Uterus (tissue), 4 donors: Measurements from ENCODE around the gene SMIM1. TPM values are rescaled to one million over a fixed set of nuclear protein-coding genes. Genes with fewer than 3 reads are reported as not detected.

Experiments used
- DNase-seq, 2 donors: peaks; one replicate each; pipeline ENCODE4 v3.0.0-alpha.2; 2019 to 2020
- H3K27ac ChIP-seq, 2 donors: fragments of 200-600 bp; sonication (generic); 1 replicate in 1 of 2; 2 replicates in 1 of 2; pipeline ENCODE4 v1.5.1; 2016 to 2018
- H3K27me3 ChIP-seq, 2 donors: fragments of 200-600 bp; sonication (generic); one replicate each; pipeline ENCODE4 v1.5.1; 2018 to 2019; ENCODE audit warnings: control low read depth in 1 of 2
- H3K36me3 ChIP-seq, 2 donors: fragments of 200-600 bp; sonication (generic); one replicate each; pipeline ENCODE4 v1.5.1; 2019; ENCODE audit warnings: control low read depth in 1 of 2
- H3K4me1 ChIP-seq, 2 donors: fragments of 200-600 bp; sonication (generic); one replicate each; pipeline ENCODE4 v1.5.1; 2018 to 2019; ENCODE audit warnings: control low read depth in 1 of 2
- H3K4me3 ChIP-seq, 2 donors: fragments of 200-600 bp; sonication (generic); 1 replicate in 1 of 2; 2 replicates in 1 of 2; pipeline ENCODE4 v1.5.1; 2018 to 2019; ENCODE audit warnings: mild to moderate bottlenecking in 1 of 2
- H3K9me3 ChIP-seq, 2 donors: fragments of 200-600 bp; sonication (generic); one replicate each; pipeline ENCODE4 v1.5.1; 2019; ENCODE audit warnings: control low read depth in 1 of 2
- POLR2A ChIP-seq, 2 donors: fragments of 450-650 bp; IDR thresholded peaks; one replicate each; pipeline ENCODE4 v1.6.1; 2016; ENCODE audit warnings: antibody characterized with exemption in 2 of 2, mild to moderate bottlenecking in 1 of 2, moderate library complexity in 1 of 2
- intact Hi-C: fragments of 100-400 bp; cut with DNase I; formaldehyde crosslinking; loops from one replicate; pipeline ENCODE4 v1.15.1; 2023; ENCODE audit warnings: low total_unique reads
- total RNA-seq, 4 donors: library from RNA; depleted of rRNA in 3 of 4; stranded (reverse); fragments of >200 nt in 3 of 4; gene quantifications; one replicate each; pipeline versions ENCODE4 v1.1.0 to v1.2.4, GENCODE V29; 2014 to 2023
- TF ChIP-seq, protein P1 (sequence below), 4 experiments: fragments of 200-600 bp in 2 of 4; fragments of 450-650 bp in 2 of 4; sonication (generic) in 2 of 4; IDR thresholded peaks; one replicate each; pipeline ENCODE4 v1.5.1; 2016 to 2019; ENCODE audit warnings: antibody characterized with exemption in 4 of 4, mild to moderate bottlenecking in 2 of 4, moderate library complexity in 1 of 4
- donor health status: DM: yes; HTN: yes; CAD: no.

SMIM1 gene
- total RNA-seq, 4 donors from 2014 or later = 4.4 to 15.4 TPM; not detected in 2

DNA sequence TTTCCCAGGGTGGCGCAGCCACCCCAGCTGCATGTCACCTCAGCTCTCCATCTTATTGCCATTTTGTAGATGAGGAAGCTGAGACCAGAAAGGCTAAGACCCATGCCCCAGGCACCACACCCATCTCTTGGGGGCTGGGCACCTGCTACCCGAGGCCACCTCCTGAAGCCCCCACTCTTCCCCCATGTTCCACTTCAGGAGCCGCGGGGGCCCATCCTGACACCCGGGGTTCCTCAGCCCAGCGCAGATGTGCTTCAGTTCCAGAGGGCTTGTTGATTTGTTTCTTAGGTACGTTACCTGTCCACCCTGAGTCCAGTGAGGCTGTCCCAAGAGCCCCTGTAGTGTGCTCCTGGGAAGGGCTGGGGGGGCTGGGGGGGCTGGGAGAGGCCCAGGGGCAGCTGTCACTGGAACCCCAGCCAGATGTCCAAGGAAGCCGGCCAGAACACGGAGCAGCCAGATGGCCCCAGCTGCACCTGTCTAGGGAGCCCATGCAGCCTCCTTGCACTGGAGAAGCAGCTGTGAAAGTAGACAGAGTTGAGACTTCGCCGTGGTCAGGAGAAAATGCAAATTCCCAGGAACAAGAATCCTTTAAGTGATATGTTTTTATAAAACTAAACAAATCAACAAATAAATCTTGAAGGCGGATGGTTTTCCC, 37.4 kb upstream of the SMIM1 start:
- Histone ChIP-seq H3K36me3 (no peaks in the 10 kb centered on the region), H3K9me3 (no peaks in the 10 kb centered on the region), H3K4me3 (no peak overlapping the region), H3K27ac (no peak overlapping the region), H3K27me3 (no peaks in the 10 kb centered on the region), H3K4me1 (no peaks in the 10 kb centered on the region)
- no peak for TF ChIP-seq POLR2A (IDR thresholded peaks at IDR 0.05)
- TF ChIP-seq, protein P1, sequence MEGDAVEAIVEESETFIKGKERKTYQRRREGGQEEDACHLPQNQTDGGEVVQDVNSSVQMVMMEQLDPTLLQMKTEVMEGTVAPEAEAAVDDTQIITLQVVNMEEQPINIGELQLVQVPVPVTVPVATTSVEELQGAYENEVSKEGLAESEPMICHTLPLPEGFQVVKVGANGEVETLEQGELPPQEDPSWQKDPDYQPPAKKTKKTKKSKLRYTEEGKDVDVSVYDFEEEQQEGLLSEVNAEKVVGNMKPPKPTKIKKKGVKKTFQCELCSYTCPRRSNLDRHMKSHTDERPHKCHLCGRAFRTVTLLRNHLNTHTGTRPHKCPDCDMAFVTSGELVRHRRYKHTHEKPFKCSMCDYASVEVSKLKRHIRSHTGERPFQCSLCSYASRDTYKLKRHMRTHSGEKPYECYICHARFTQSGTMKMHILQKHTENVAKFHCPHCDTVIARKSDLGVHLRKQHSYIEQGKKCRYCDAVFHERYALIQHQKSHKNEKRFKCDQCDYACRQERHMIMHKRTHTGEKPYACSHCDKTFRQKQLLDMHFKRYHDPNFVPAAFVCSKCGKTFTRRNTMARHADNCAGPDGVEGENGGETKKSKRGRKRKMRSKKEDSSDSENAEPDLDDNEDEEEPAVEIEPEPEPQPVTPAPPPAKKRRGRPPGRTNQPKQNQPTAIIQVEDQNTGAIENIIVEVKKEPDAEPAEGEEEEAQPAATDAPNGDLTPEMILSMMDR (IDR thresholded peaks at IDR 0.05) = no peak
- intact Hi-C loops = no loop called here
- DNase-seq = no peak

DNA sequence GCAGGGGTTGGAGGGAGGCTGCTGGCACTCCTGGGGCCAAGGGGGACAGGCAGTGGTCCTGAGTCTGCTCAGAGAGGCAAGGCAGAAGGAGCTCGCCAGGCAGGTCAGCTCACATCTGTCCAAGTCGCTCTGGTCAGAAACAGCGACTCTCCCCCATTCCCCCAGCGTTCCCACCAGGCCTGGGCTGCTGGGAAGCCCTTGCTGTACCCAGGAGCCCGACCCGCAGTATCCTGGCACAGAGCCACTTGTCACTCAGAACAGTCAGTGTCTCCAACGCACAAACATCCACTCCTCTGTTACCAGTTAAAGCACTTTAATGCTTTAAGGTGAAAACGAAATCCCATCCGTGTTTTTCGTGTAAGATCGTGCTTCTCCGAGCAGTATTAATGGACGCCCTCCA, 36.9 kb upstream of the SMIM1 start:
- Histone ChIP-seq H3K27me3 (no peaks in the 10 kb centered on the region), H3K27ac (no peak overlapping the region), H3K9me3 (no peaks in the 10 kb centered on the region), H3K4me1 (no peaks in the 10 kb centered on the region), H3K4me3 (no peak overlapping the region), H3K36me3 (no peaks in the 10 kb centered on the region)
- DNase-seq = no peak
- TF ChIP-seq, protein P1 (IDR thresholded peaks at IDR 0.05) = no peak
- no peak for TF ChIP-seq POLR2A (IDR thresholded peaks at IDR 0.05)
- intact Hi-C loops = no loop called here

DNA sequence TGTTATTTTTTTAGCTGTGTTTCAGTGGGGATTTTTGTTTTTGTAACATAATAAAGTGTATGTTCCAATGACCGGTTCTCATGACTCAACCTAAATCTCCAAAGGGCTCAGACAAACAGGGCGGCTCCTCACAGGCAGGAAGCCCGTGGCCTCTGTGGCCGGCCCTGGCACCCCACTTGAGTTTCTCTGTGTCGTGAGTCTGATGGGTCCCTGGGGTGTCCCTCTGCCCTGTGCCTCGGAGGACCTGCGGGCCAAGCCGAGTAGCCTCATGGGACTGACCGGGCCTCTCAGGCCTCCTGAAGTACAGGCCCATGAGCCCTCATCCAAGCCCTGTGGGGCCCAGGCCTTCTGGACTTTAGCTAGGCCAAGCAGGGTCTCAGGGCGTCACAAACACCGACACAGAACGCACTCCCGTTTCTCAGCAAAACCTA, 36.4 kb upstream of the SMIM1 start:
- DNase-seq = no peak
- no peaks in the 10 kb centered on the region for H3K4me1 ChIP-seq
- intact Hi-C loops = no loop called here
- no peaks in the 10 kb centered on the region for H3K27me3 ChIP-seq
- no peak for TF ChIP-seq POLR2A (IDR thresholded peaks at IDR 0.05)
- TF ChIP-seq, protein P1 (IDR thresholded peaks at IDR 0.05) = no peak
- H3K36me3 ChIP-seq = no peaks in the 10 kb centered on the region
- H3K4me3 ChIP-seq = no peak overlapping the region
- no peak overlapping the region for H3K27ac ChIP-seq
- H3K9me3 ChIP-seq = no peaks in the 10 kb centered on the region

DNA sequence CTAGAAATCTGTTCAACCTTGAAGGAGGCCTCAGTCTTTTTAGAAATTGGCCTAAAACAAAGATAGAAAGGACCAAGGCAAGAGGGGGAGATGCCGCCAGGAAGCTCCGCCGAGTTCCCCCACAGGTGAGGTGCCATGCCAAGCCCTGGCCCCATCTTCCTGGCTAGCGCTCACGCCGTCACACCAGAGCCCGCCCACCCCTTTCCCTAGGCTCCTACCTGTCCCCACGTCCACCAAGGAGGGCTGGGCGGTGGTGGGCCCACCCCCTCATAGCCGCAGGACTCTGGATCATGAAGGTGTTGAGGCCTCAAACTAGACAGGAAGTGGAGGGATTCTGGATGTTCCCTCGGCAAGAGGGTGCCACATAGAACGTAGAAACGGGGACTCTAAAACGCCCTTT, 35.8 kb upstream of the SMIM1 start:
- Histone ChIP-seq H3K4me3 (no peak overlapping the region), H3K4me1 (no peaks in the 10 kb centered on the region), H3K27me3 (no peaks in the 10 kb centered on the region), H3K27ac (no peak overlapping the region), H3K9me3 (no peaks in the 10 kb centered on the region), H3K36me3 (no peaks in the 10 kb centered on the region)
- DNase-seq = no peak
- intact Hi-C loops = no loop called here
- TF ChIP-seq, protein P1 (IDR thresholded peaks at IDR 0.05) = no peak
- TF ChIP-seq POLR2A (IDR thresholded peaks at IDR 0.05) = no peak

DNA sequence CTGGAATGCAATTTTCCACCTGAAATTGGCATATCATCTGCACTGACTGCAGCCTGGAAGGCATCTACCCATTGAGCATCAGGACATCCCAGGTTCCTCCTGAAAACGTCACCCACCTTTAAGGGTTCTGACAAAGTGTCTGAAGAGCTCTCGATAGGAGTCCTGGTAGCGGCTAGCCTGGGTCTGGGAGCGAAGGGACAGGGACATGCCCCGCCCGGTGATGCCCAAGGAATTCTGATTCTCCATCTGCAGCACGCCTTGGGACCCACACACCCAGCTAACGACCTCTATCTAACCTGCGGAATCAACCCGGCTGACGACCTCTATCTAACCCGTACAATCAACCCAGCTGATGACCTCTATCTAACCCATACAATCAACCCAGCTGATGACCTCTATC, 33.6 kb upstream of the SMIM1 start:
- Histone ChIP-seq H3K4me3 (no peak overlapping the region), H3K27me3 (no peaks in the 10 kb centered on the region), H3K27ac (no peak overlapping the region), H3K36me3 (no peaks in the 10 kb centered on the region), H3K9me3 (no peaks in the 10 kb centered on the region), H3K4me1 (no peaks in the 10 kb centered on the region)
- no peak for DNase-seq
- intact Hi-C loops = no loop called here
- no peak for TF ChIP-seq POLR2A (IDR thresholded peaks at IDR 0.05)
- TF ChIP-seq, protein P1 (IDR thresholded peaks at IDR 0.05) = no peak
